PC-9 (cell line): ENCODE measurements around the gene ATXN1. TPM values are rescaled to one million over a fixed set of nuclear protein-coding genes. Genes with fewer than 3 reads are reported as not detected.

ENCODE experiments used
- BruUV-seq: library from RNA; stranded (reverse); fragments of 400-500 nt; replicated peaks from 2 replicates; lab custom pipeline; 2021; lab: Mats Ljungman, UMichigan
- CTCF ChIA-PET: fragments of 300-600 bp; sonication (Branson Sonifier 250); formaldehyde crosslinking; loops from one replicate; lab custom pipeline; 2022; ENCODE audit warnings: antibody characterized with exemption; lab: Charles Lee
- POLR2A ChIA-PET: fragments of 300-600 bp; sonication (Branson Sonifier 250); formaldehyde crosslinking; loops from one replicate; lab custom pipeline; 2022; ENCODE audit warnings: antibody characterized with exemption; ENCODE audit not compliant: unreplicated experiment; lab: Charles Lee
- DNase-seq, 2 experiments: peaks; one replicate each; pipeline versions ENCODE4 v3.0.0 to v3.0.0-alpha.2; 2015 to 2022; ENCODE audit warnings: mixed read lengths in 1 of 2
- H2AFZ ChIP-seq: fragments of 200-600 bp; sonication (generic); 2 replicates; pipeline ENCODE4 v1.8.1; 2017; ENCODE audit warnings: antibody characterized with exemption
- H3F3A ChIP-seq: fragments of 200-600 bp; sonication (generic); 2 replicates; pipeline ENCODE4 v1.8.1; 2017; ENCODE audit warnings: antibody characterized with exemption, mild to moderate bottlenecking, low read depth; ENCODE audit not compliant: insufficient read depth
- H3K27ac ChIP-seq: fragments of 200-600 bp; sonication (generic); 2 replicates; pipeline ENCODE4 v1.6.1; 2016; ENCODE audit warnings: mixed run types
- H3K27me3 ChIP-seq: fragments of 200-600 bp; sonication (generic); 2 replicates; pipeline ENCODE4 v1.6.1; 2016; ENCODE audit warnings: low read depth, mixed run types; ENCODE audit not compliant: insufficient read depth
- H3K36me3 ChIP-seq: fragments of 200-600 bp; sonication (generic); 2 replicates; pipeline ENCODE4 v1.6.1; 2016; ENCODE audit warnings: low read depth, mixed run types
- H3K4me1 ChIP-seq: fragments of 200-600 bp; sonication (generic); replicated peaks from 2 replicates; pipeline ENCODE4 v1.6.1; 2016; ENCODE audit warnings: mixed run types; ENCODE audit not compliant: insufficient read depth
- H3K4me2 ChIP-seq: fragments of 200-600 bp; sonication (generic); 2 replicates; pipeline ENCODE4 v1.6.1; 2017; ENCODE audit warnings: mixed run types
- H3K4me3 ChIP-seq: fragments of 200-600 bp; sonication (generic); 2 replicates; pipeline ENCODE4 v1.6.1; 2016; ENCODE audit warnings: mixed run types
- H3K79me2 ChIP-seq: fragments of 200-600 bp; sonication (generic); 2 replicates; pipeline ENCODE4 v1.6.1; 2017; ENCODE audit warnings: low read depth, mixed run types
- H3K9me2 ChIP-seq: fragments of 200-600 bp; sonication (generic); 2 replicates; pipeline ENCODE4 v1.8.1; 2017; ENCODE audit warnings: mild to moderate bottlenecking; ENCODE audit not compliant: insufficient read depth
- H3K9me3 ChIP-seq: fragments of 200-600 bp; sonication (generic); 2 replicates; pipeline ENCODE4 v1.8.1; 2016; ENCODE audit warnings: low read depth; ENCODE audit not compliant: insufficient read depth
- H4K20me1 ChIP-seq: fragments of 200-600 bp; sonication (generic); 2 replicates; pipeline ENCODE4 v1.8.1; 2017; ENCODE audit not compliant: insufficient read depth
- CTCF ChIP-seq: fragments of 200-600 bp; sonication (generic); conservative IDR thresholded peaks from 2 replicates; pipeline ENCODE4 v1.6.1; 2017; ENCODE audit warnings: mixed run types, antibody characterized with exemption, mild to moderate bottlenecking, moderate library complexity
- EZH2 ChIP-seq: fragments of 200-600 bp; sonication (generic); IDR thresholded peaks from 2 replicates; pipeline ENCODE4 v1.8.0; 2017; ENCODE audit warnings: antibody characterized with exemption, low read depth
- intact Hi-C: fragments of 100-400 bp; cut with micrococcal nuclease; formaldehyde crosslinking; loops from one replicate; pipeline ENCODE4 v1.10.0; 2022; ENCODE audit not compliant: unreplicated experiment
- total RNA-seq: library from RNA; stranded (reverse); gene quantifications from 2 replicates; pipeline ENCODE4 v1.2.3, GENCODE V29; 2021

ATXN1 gene
- total RNA-seq, 1 experiment from 2014 or later: 42.7 TPM

GRCh38 chr6:16273256-16273655, 488.0 kb downstream of the ATXN1 start:
- Histone ChIP-seq H3F3A (no peaks in the 10 kb centered on the region), H3K27me3 (no peaks in the 10 kb centered on the region), H3K9me2 (no peaks in the 10 kb centered on the region), H3K79me2 (no peaks in the 10 kb centered on the region), H3K36me3 (no peaks in the 10 kb centered on the region), H4K20me1 (no peaks in the 10 kb centered on the region), H3K4me1 (peaks cover 9% of the 10 kb centered on the region), H3K4me3 (no peak overlapping the region), H3K4me2 (no peak overlapping the region), H2AFZ (no peak overlapping the region), H3K9me3 (no peaks in the 10 kb centered on the region), H3K27ac (no peak overlapping the region)
- no peak for DNase-seq
- BruUV-seq: no TSS peak
- POLR2A ChIA-PET: no interaction called here
- CTCF ChIA-PET: interaction anchor here (1.1 kb wide), 1 partner anchor 34 kb away, joined by 3 read pairs; no protein-coding TSS in a partner anchor
- intact Hi-C loops: no loop called here
- TF ChIP-seq EZH2: no peak
- no peak for TF ChIP-seq CTCF

- ChIA-PET POLR2A (no interaction called here), CTCF (interaction anchor here (1.1 kb wide), 1 partner anchor 33 kb away, joined by 3 read pairs; no protein-coding TSS in a partner anchor)
- Histone ChIP-seq H3K4me1 (no peaks in the 10 kb centered on the region; the same call in 1 of the 2 replicates), H3K36me3 (no peaks in the 10 kb centered on the region), H3K79me2 (no peaks in the 10 kb centered on the region), H3K9me3 (no peaks in the 10 kb centered on the region), H4K20me1 (no peaks in the 10 kb centered on the region), H2AFZ (no peak overlapping the region), H3K27me3 (no peaks in the 10 kb centered on the region), H3K4me2 (no peak overlapping the region), H3K27ac (no peak overlapping the region), H3K4me3 (no peak overlapping the region), H3F3A (no peaks in the 10 kb centered on the region), H3K9me2 (no peaks in the 10 kb centered on the region)
- BruUV-seq: no TSS peak
- no peak for TF ChIP-seq CTCF
- no peak for TF ChIP-seq EZH2
- no peak for DNase-seq
- intact Hi-C loops: no loop called here
These were observed 489.1 kb downstream of the ATXN1 start for GRCh38 chr6:16272201-16272600.

GRCh38 chr6:16271428-16271827, 489.8 kb downstream of the ATXN1 start:
- intact Hi-C loops: no loop called here

More at GRCh38 chr6:16271428-16271827, 489.8 kb downstream of the ATXN1 start:
- no peak overlapping the region for H3K4me3 ChIP-seq
- CTCF ChIA-PET: interaction anchor here (0.7 kb wide), 2 partner anchors 241 to 973 kb away, joined by 3 to 8 read pairs; no protein-coding TSS in a partner anchor
- no peak overlapping the region for H3K4me2 ChIP-seq
- H3K9me3 ChIP-seq: no peaks in the 10 kb centered on the region
- no peaks in the 10 kb centered on the region for H3K9me2 ChIP-seq
- H3K27me3 ChIP-seq: no peaks in the 10 kb centered on the region
- H4K20me1 ChIP-seq: no peaks in the 10 kb centered on the region
- no peak for TF ChIP-seq CTCF
- DNase-seq: no peak
- H3K79me2 ChIP-seq: no peaks in the 10 kb centered on the region
- H3K27ac ChIP-seq: no peak overlapping the region
- POLR2A ChIA-PET: no interaction called here
- BruUV-seq: no TSS peak
- H2AFZ ChIP-seq: no peak overlapping the region
- no peaks in the 10 kb centered on the region for H3K36me3 ChIP-seq
- no peaks in the 10 kb centered on the region for H3F3A ChIP-seq
- no peaks in the 10 kb centered on the region for H3K4me1 ChIP-seq
